ENCODE measurements around the gene LRRFIP2. TPM values are rescaled to one million over a fixed set of nuclear protein-coding genes. Genes with fewer than 3 reads are reported as not detected.
"Not testable (repeated sequence)": the region's sequence is repeated elsewhere in the genome, so short reads cannot be mapped to it uniquely, and the experiment has no call there.

LRRFIP2 gene
- total RNA-seq, 2 donors from 2014 or later: 32.6 to 34.6 TPM

GRCh38 chr3:37125195-37126073 is 48.9 kb downstream of the LRRFIP2 start:
- WGBS, 2 experiments (ENCODE audit: insufficient coverage in 1 of 2, insufficient read length in 1 of 2): 90% methylated on average over 1 of the region's 1 CpG; no CpG with 5 or more reads in 1 of the 2 experiments
- H3K27me3 ChIP-seq (ENCODE audit: control insufficient read depth, insufficient read depth, low read length, poor library complexity, severe bottlenecking): no peaks in the 10 kb centered on the region
- no peak overlapping the region for H3K9ac ChIP-seq (ENCODE audit: extremely low read depth, low read length, poor library complexity, severe bottlenecking)
- TF ChIP-seq CTCF (conservative IDR thresholded peaks at IDR 0.05): no peak
- Mint-ChIP-seq H3K4me1 (no peaks in the 10 kb centered on the region), H3K27me3 (ENCODE audit: insufficient read depth) (no peaks in the 10 kb centered on the region), H3K4me3 (no peak overlapping the region), H3K9me3 (peaks cover 4% of the 10 kb centered on the region), H3K36me3 (ENCODE audit: low read depth) (peaks cover 23% of the 10 kb centered on the region), H3K27ac (no peak overlapping the region)
- peaks cover 13% of the 10 kb centered on the region for H3K36me3 ChIP-seq (ENCODE audit: control insufficient read depth, insufficient read depth, low read length)
- H3K4me3 ChIP-seq (ENCODE audit: low read length): no peak overlapping the region
- no peaks in the 10 kb centered on the region for H3K4me1 ChIP-seq (ENCODE audit: control insufficient read depth, insufficient read depth, low read length)
- DNase-seq: no peak
- no peak overlapping the region for H3K27ac ChIP-seq (ENCODE audit: low read depth, low read length)
- no peaks in the 10 kb centered on the region for H3K9me3 ChIP-seq (ENCODE audit: control insufficient read depth, low read length)

GRCh38 chr3:37124435-37124834 is 49.9 kb downstream of the LRRFIP2 start:
- Mint-ChIP-seq H3K4me3 (no peak overlapping the region), H3K27me3 (ENCODE audit: insufficient read depth) (no peaks in the 10 kb centered on the region), H3K36me3 (ENCODE audit: low read depth) (peaks cover 23% of the 10 kb centered on the region), H3K27ac (no peak overlapping the region), H3K9me3 (peaks cover 4% of the 10 kb centered on the region), H3K4me1 (no peaks in the 10 kb centered on the region)
- no peak for TF ChIP-seq CTCF (conservative IDR thresholded peaks at IDR 0.05)
- H3K4me1 ChIP-seq (ENCODE audit: control insufficient read depth, insufficient read depth, low read length): no peaks in the 10 kb centered on the region
- H3K27ac ChIP-seq (ENCODE audit: low read depth, low read length): no peak overlapping the region
- H3K27me3 ChIP-seq (ENCODE audit: control insufficient read depth, insufficient read depth, low read length, poor library complexity, severe bottlenecking): no peaks in the 10 kb centered on the region
- WGBS, 2 experiments (ENCODE audit: insufficient coverage in 1 of 2, insufficient read length in 1 of 2): 90% methylated on average over 2 of the region's 2 CpGs; no CpG with 5 or more reads in 1 of the 2 experiments
- DNase-seq: no peak
- peaks cover 13% of the 10 kb centered on the region for H3K36me3 ChIP-seq (ENCODE audit: control insufficient read depth, insufficient read depth, low read length)
- H3K9me3 ChIP-seq (ENCODE audit: control insufficient read depth, low read length): no peaks in the 10 kb centered on the region
- no peak overlapping the region for H3K4me3 ChIP-seq (ENCODE audit: low read length)
- no peak overlapping the region for H3K9ac ChIP-seq (ENCODE audit: extremely low read depth, low read length, poor library complexity, severe bottlenecking)

- peaks cover 23% of the 10 kb centered on the region for H3K36me3 Mint-ChIP-seq (ENCODE audit: low read depth)
Observed at GRCh38 chr3:37123292-37123691, 51.1 kb downstream of the LRRFIP2 start.

GRCh38 chr3:37122069-37122468 is 52.3 kb downstream of the LRRFIP2 start:
- WGBS, 2 experiments (ENCODE audit: insufficient coverage in 1 of 2, insufficient read length in 1 of 2): 99% methylated on average over 6 of the region's 6 CpGs; no CpG with 5 or more reads in 1 of the 2 experiments
- not testable (repeated sequence) for H3K27ac ChIP-seq (ENCODE audit: low read depth, low read length); H3K9ac ChIP-seq (ENCODE audit: extremely low read depth, low read length, poor library complexity, severe bottlenecking); H3K4me1 ChIP-seq (ENCODE audit: control insufficient read depth, insufficient read depth, low read length); H3K4me3 ChIP-seq (ENCODE audit: low read length); H3K27ac Mint-ChIP-seq; H3K9me3 ChIP-seq (ENCODE audit: control insufficient read depth, low read length); DNase-seq; H3K27me3 ChIP-seq (ENCODE audit: control insufficient read depth, insufficient read depth, low read length, poor library complexity, severe bottlenecking); H3K4me1 Mint-ChIP-seq; H3K9me3 Mint-ChIP-seq; H3K4me3 Mint-ChIP-seq; H3K27me3 Mint-ChIP-seq (ENCODE audit: insufficient read depth)
- H3K36me3 ChIP-seq (ENCODE audit: control insufficient read depth, insufficient read depth, low read length): peaks cover 11% of the 10 kb centered on the region
- peaks cover 19% of the 10 kb centered on the region for H3K36me3 Mint-ChIP-seq (ENCODE audit: low read depth)

More at GRCh38 chr3:37123292-37123691, 51.1 kb downstream of the LRRFIP2 start:
- no peaks in the 10 kb centered on the region for H3K9me3 ChIP-seq (ENCODE audit: control insufficient read depth, low read length)
- H3K36me3 ChIP-seq (ENCODE audit: control insufficient read depth, insufficient read depth, low read length): peaks cover 13% of the 10 kb centered on the region
- no peak for DNase-seq
- H3K27me3 ChIP-seq (ENCODE audit: control insufficient read depth, insufficient read depth, low read length, poor library complexity, severe bottlenecking): no peaks in the 10 kb centered on the region
- H3K9ac ChIP-seq (ENCODE audit: extremely low read depth, low read length, poor library complexity, severe bottlenecking): no peak overlapping the region
- Mint-ChIP-seq H3K9me3 (peaks cover 4% of the 10 kb centered on the region), H3K27me3 (ENCODE audit: insufficient read depth) (no peaks in the 10 kb centered on the region), H3K27ac (no peak overlapping the region), H3K4me3 (no peak overlapping the region), H3K4me1 (no peaks in the 10 kb centered on the region)
- H3K4me1 ChIP-seq (ENCODE audit: control insufficient read depth, insufficient read depth, low read length): no peaks in the 10 kb centered on the region
- TF ChIP-seq CTCF (conservative IDR thresholded peaks at IDR 0.05): no peak
- no peak overlapping the region for H3K27ac ChIP-seq (ENCODE audit: low read depth, low read length)
- H3K4me3 ChIP-seq (ENCODE audit: low read length): no peak overlapping the region
- 94 to 95% methylated on average over 6 to 7 of the region's 7 CpGs for WGBS, 2 experiments (ENCODE audit: insufficient coverage in 1 of 2, insufficient read length in 1 of 2)

All from endodermal cell (in vitro differentiated cells).